GM18505 (cell line): ENCODE measurements around the gene ZSCAN20.

ENCODE experiments used
- ATAC-seq: cut with Tn5 transposase; IDR thresholded peaks from one replicate; pipeline ENCODE4 v1.9.1; 2021; ENCODE audit not compliant: unreplicated experiment
- POLR2A ChIP-seq: IDR thresholded peaks from 4 replicates; pipeline ENCODE4 v1.6.1; 2011; ENCODE audit warnings: borderline replicate concordance; ENCODE audit not compliant: insufficient read depth, insufficient read length; ENCODE audit errors: extremely low read depth

ZSCAN20 gene

GRCh38 chr1:33472269-33472980 lies at the start of gene ZSCAN20:
TSS of gene ZSCAN20 (plus strand) at chr1:33472645. CDS start at chr1:33479289, 6,644 bp downstream.
- ATAC-seq, result peak; percentile 85

GRCh38 chr1:33424205-33424604 lies 48.2 kb upstream of the ZSCAN20 start:
- no peak for ATAC-seq
- TF ChIP-seq POLR2A, result no peak

More at GRCh38 chr1:33472269-33472980, at the start of gene ZSCAN20:
- TF ChIP-seq POLR2A, result peak; percentile 69

DNA sequence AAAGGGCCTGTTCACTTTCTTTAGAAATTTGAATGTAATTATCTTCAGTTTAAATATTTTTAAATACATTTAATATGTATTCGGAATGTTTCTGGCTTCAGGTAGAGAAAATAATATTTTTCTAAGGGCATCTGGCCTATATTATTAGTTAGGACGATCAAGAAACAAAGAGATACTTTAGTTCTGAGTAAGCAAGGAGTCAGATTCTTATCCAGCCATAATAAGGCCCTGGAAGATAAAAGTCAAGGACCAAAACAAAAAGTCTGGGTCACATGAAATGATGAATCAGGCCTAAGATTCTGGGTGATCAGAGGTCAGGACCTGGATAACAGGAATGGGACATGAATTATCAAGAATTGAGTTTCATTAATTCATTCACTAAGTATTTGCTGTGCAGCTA lies 47.8 kb upstream of the ZSCAN20 start:
- no peak for TF ChIP-seq POLR2A

GRCh38 chr1:33425900-33426299 lies 46.5 kb upstream of the ZSCAN20 start:
- no peak for TF ChIP-seq POLR2A
- ATAC-seq, result no peak

More for the DNA sequence above, 47.8 kb upstream of the ZSCAN20 start:
- ATAC-seq, result no peak

GRCh38 chr1:33426916-33427315 lies 45.5 kb upstream of the ZSCAN20 start:
- no peak for TF ChIP-seq POLR2A
- no peak for ATAC-seq

GRCh38 chr1:33428661-33429060 lies 43.8 kb upstream of the ZSCAN20 start:
- no peak for TF ChIP-seq POLR2A
- ATAC-seq, result no peak

GRCh38 chr1:33429332-33429731 lies 43.1 kb upstream of the ZSCAN20 start:
- TF ChIP-seq POLR2A, result no peak
- ATAC-seq, result no peak

DNA sequence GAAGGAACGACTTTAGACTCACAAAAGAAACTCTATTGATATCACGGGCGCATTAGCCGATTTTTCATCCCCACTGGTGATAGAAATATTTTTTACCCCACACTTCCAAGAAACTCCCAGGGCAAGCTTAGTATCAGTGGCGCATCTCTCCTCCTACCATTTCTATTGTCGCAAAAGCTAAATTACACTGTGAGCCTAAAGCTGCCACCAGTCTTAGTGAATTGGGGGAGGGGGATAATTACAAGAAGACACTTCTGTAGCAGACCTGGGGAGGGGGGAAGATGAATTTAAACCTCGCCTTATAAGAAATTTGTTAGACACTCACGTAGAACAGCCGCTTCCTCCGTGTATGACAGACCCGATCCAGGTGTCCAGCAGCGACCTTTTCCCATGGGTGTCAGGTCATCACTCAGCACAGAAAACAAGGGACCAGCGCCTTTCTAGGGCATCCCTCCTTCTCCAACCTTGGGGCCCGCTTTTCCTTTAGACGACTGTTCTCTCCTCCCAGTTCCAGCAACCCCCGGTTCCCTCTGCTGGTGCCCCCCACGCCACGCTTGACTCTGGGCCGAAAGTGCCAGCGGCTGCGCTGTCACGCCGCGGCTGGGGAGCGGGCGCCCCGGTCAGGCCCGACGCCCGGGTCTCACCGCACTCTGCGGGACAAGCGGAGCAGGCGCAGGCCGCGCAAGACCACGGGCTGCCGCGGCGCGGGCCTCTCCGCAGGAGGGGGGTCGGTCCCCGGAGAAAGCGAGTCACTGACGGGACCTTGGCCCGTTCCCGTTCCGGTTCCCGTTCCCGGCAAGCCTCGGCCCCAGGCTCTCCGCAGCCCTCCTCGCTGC lies 42.4 kb upstream of the ZSCAN20 start:
- no peak for TF ChIP-seq POLR2A
- no peak for ATAC-seq

- ATAC-seq, result peak; percentile 87
- no peak for TF ChIP-seq POLR2A
These were observed 41.5 kb upstream of the ZSCAN20 start, which contains the start of gene PHC2 for GRCh38 chr1:33430692-33431593. TSS of gene PHC2 (minus strand) at chr1:33431095. CDS start at chr1:33375539, 55,556 bp downstream.

DNA sequence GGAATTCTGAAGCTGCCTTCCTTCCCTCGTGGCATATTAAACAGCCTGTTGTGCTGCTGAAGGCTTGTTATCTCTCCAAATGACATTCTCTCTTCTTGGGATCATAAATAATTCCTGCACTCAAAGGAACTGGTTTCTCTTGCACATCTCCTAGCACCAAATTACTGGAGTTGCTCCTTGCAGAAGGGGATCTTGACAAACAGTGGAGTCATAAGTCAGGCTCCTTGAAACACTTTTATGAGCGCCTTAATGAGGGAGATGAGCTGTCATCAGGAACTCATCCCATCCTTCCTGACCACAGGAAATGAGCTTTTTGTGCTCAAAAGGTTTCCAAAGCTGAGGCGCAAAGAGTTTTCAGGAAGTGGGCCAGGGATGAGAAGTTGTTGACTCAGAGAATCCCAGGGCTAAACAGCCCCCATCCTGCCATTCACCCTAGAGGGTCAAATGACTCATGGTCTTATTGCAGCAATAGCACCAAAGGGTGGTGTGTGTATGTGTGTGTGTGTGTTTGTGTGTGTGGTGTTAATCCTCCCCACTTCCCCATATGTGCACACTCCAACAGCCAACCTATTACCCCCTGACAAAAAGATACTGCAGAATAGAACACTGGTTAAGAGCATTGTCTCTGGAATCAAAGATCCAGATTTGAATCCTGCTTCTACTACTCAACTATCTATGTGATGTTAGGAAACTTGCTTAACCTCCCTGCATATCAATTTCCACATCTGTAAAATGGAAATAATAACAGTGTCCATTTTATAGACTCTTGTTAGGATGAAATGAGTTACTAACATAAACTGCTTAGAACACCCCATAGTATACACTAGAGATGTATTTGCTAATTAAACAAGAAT lies 38.7 kb upstream of the ZSCAN20 start:
- TF ChIP-seq POLR2A, result no peak

GRCh38 chr1:33434363-33434750 lies 38.1 kb upstream of the ZSCAN20 start:
- TF ChIP-seq POLR2A, result no peak
- ATAC-seq, result no peak

More for the DNA sequence above, 38.7 kb upstream of the ZSCAN20 start:
- no peak for ATAC-seq
